ENCODE measurements around the gene FAM47E.

DNA sequence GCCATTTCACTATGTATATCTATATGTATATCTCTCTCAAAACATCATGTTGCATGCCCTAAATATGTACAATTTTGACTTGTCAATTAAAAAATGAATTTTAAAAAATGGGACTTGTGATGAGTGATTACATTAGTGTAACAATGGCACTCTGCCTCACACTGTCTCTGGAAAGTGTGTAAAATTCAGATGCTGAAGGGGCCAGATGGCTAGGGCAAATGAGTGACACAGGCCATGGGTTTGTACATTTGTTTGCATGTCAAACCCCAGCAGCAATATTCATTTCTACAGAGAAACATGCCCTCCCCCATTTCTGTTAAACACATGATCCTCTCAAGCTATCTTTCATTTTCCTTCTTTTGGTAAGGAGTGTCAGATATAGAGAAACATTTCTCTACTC, 46.0 kb upstream of the FAM47E start:
- TF ChIP-seq, protein P1, sequence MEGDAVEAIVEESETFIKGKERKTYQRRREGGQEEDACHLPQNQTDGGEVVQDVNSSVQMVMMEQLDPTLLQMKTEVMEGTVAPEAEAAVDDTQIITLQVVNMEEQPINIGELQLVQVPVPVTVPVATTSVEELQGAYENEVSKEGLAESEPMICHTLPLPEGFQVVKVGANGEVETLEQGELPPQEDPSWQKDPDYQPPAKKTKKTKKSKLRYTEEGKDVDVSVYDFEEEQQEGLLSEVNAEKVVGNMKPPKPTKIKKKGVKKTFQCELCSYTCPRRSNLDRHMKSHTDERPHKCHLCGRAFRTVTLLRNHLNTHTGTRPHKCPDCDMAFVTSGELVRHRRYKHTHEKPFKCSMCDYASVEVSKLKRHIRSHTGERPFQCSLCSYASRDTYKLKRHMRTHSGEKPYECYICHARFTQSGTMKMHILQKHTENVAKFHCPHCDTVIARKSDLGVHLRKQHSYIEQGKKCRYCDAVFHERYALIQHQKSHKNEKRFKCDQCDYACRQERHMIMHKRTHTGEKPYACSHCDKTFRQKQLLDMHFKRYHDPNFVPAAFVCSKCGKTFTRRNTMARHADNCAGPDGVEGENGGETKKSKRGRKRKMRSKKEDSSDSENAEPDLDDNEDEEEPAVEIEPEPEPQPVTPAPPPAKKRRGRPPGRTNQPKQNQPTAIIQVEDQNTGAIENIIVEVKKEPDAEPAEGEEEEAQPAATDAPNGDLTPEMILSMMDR (IDR thresholded peaks at IDR 0.05): no peak
- TF ChIP-seq POLR2AphosphoS5 (IDR thresholded peaks at IDR 0.05; ENCODE audit: low read depth, low read length): no peak
- TF ChIP-seq, protein P2, sequence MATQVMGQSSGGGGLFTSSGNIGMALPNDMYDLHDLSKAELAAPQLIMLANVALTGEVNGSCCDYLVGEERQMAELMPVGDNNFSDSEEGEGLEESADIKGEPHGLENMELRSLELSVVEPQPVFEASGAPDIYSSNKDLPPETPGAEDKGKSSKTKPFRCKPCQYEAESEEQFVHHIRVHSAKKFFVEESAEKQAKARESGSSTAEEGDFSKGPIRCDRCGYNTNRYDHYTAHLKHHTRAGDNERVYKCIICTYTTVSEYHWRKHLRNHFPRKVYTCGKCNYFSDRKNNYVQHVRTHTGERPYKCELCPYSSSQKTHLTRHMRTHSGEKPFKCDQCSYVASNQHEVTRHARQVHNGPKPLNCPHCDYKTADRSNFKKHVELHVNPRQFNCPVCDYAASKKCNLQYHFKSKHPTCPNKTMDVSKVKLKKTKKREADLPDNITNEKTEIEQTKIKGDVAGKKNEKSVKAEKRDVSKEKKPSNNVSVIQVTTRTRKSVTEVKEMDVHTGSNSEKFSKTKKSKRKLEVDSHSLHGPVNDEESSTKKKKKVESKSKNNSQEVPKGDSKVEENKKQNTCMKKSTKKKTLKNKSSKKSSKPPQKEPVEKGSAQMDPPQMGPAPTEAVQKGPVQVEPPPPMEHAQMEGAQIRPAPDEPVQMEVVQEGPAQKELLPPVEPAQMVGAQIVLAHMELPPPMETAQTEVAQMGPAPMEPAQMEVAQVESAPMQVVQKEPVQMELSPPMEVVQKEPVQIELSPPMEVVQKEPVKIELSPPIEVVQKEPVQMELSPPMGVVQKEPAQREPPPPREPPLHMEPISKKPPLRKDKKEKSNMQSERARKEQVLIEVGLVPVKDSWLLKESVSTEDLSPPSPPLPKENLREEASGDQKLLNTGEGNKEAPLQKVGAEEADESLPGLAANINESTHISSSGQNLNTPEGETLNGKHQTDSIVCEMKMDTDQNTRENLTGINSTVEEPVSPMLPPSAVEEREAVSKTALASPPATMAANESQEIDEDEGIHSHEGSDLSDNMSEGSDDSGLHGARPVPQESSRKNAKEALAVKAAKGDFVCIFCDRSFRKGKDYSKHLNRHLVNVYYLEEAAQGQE (IDR thresholded peaks at IDR 0.05; ENCODE audit: insufficient read depth in 1 of 2, low read depth in 2 of 2, low read length in 1 of 2): no peak

Measured in Panc1 (cell line).